Osteoblast (primary cell): ENCODE measurements around the gene CENPU. TPM values are rescaled to one million over a fixed set of nuclear protein-coding genes. Genes with fewer than 3 reads are reported as not detected.

Experiments used
- DNase-seq: peaks from one replicate; pipeline ENCODE4 v3.0.0; 2011; ENCODE audit warnings: low spot score, mixed read lengths; ENCODE audit not compliant: insufficient read length; ENCODE audit errors: missing footprints
- H2AFZ ChIP-seq: 2 replicates; pipeline ENCODE4 v1.6.0; 2011; ENCODE audit warnings: mild to moderate bottlenecking, low read length
- H3K27ac ChIP-seq: 2 replicates; pipeline ENCODE4 v1.5.1; 2011; ENCODE audit warnings: mild to moderate bottlenecking, low read depth, low read length, moderate library complexity
- H3K27me3 ChIP-seq: 2 replicates; pipeline ENCODE4 v1.6.0; 2012; ENCODE audit warnings: mild to moderate bottlenecking, control low read depth, inconsistent platforms, low read length, moderate library complexity; ENCODE audit not compliant: insufficient read depth
- H3K36me3 ChIP-seq: 2 replicates; pipeline ENCODE4 v1.5.1; 2011; ENCODE audit warnings: mild to moderate bottlenecking, low read length, control low read depth, moderate library complexity; ENCODE audit not compliant: insufficient read depth
- H3K4me1 ChIP-seq: 2 replicates; pipeline ENCODE4 v1.5.1; 2011; ENCODE audit warnings: mild to moderate bottlenecking, low read length, control low read depth, moderate library complexity; ENCODE audit not compliant: insufficient read depth
- H3K4me2 ChIP-seq: 2 replicates; pipeline ENCODE4 v1.6.0; 2011; ENCODE audit warnings: mild to moderate bottlenecking, low read length; ENCODE audit not compliant: insufficient read depth
- H3K4me3 ChIP-seq: fragments of 200-600 bp; sonication (generic); 3 replicates; pipeline ENCODE4 v1.5.1; 2012; ENCODE audit warnings: mild to moderate bottlenecking, low read length, inconsistent platforms; ENCODE audit not compliant: insufficient read depth
- H3K79me2 ChIP-seq: 2 replicates; pipeline ENCODE4 v1.6.0; 2012; ENCODE audit warnings: mild to moderate bottlenecking, low read length, control low read depth, inconsistent platforms; ENCODE audit not compliant: insufficient read depth
- H3K9me3 ChIP-seq: 2 replicates; pipeline ENCODE4 v1.5.1; 2011; ENCODE audit warnings: low read depth, low read length, control low read depth
- H4K20me1 ChIP-seq: 2 replicates; pipeline ENCODE4 v1.6.0; 2012; ENCODE audit warnings: mild to moderate bottlenecking, low read length, control low read depth; ENCODE audit not compliant: insufficient read depth
- total RNA-seq: library from RNA; depleted of rRNA; stranded (reverse); fragments of >200 nt; gene quantifications from 2 replicates; pipeline ENCODE4 v1.2.3, GENCODE V29; 2012
- TF ChIP-seq, protein P1 (sequence below): IDR thresholded peaks from 2 replicates; pipeline ENCODE4 v1.5.1; 2011; ENCODE audit warnings: mild to moderate bottlenecking, low read depth, low read length, moderate library complexity; ENCODE audit errors: extremely low read depth

The CENPU gene
- total RNA-seq, 1 donor = 5.1 TPM

DNA sequence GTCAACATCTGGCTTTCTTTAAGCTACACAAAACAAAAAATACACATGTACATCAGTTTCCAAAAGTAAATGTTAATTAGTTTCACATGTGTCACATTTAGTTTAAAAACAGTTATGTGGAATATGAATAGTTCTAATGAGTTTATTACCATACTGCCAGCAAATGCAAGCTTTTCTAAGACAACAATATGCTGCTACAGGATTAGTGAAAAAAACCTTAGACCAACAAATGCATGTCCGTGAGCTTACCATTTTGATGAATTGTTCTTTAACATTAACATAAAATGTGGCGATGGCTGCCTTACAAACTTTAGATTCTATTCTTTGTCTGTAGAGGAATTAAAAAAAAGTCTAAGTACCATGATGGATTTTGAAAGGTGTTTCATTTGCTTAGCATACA, 31.8 kb downstream of the CENPU start:
- no peaks in the 10 kb centered on the region for H4K20me1 ChIP-seq
- H3K4me1 ChIP-seq = peaks cover 5% of the 10 kb centered on the region
- no peak for DNase-seq
- H3K4me3 ChIP-seq = no peak overlapping the region
- H3K27me3 ChIP-seq = no peaks in the 10 kb centered on the region
- TF ChIP-seq, protein P1, sequence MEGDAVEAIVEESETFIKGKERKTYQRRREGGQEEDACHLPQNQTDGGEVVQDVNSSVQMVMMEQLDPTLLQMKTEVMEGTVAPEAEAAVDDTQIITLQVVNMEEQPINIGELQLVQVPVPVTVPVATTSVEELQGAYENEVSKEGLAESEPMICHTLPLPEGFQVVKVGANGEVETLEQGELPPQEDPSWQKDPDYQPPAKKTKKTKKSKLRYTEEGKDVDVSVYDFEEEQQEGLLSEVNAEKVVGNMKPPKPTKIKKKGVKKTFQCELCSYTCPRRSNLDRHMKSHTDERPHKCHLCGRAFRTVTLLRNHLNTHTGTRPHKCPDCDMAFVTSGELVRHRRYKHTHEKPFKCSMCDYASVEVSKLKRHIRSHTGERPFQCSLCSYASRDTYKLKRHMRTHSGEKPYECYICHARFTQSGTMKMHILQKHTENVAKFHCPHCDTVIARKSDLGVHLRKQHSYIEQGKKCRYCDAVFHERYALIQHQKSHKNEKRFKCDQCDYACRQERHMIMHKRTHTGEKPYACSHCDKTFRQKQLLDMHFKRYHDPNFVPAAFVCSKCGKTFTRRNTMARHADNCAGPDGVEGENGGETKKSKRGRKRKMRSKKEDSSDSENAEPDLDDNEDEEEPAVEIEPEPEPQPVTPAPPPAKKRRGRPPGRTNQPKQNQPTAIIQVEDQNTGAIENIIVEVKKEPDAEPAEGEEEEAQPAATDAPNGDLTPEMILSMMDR = no peak
- no peaks in the 10 kb centered on the region for H3K79me2 ChIP-seq
- H3K36me3 ChIP-seq = peaks cover 8% of the 10 kb centered on the region
- no peaks in the 10 kb centered on the region for H3K9me3 ChIP-seq
- no peak overlapping the region for H3K27ac ChIP-seq
- no peak overlapping the region for H3K4me2 ChIP-seq
- no peak overlapping the region for H2AFZ ChIP-seq

DNA sequence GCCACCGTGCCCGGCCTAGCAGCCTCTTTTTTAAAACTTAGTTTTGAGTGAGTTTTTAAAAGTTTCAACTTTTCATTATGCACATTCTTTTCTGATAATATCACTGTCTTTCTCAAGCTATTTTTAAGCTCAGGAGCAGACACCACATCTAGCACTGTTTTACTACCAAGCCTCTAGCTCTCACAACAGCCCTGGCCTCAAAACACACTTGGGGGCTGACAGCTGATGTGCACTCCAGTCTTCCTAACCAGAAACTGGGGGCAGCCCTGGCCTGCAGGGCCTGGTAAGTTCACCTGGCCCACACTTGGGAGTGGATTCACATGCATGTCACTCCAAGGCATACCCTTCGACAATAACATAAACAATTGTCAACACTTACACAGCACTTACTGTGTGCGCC, 34.0 kb downstream of the CENPU start:
- Histone ChIP-seq H2AFZ (peak overlapping the region; percentile 66), H4K20me1 (no peaks in the 10 kb centered on the region), H3K4me2 (no peak overlapping the region), H3K4me1 (peaks cover 5% of the 10 kb centered on the region), H3K27ac (peak overlapping the region; percentile 4), H3K27me3 (no peaks in the 10 kb centered on the region), H3K79me2 (no peaks in the 10 kb centered on the region), H3K9me3 (no peaks in the 10 kb centered on the region), H3K36me3 (peaks cover 14% of the 10 kb centered on the region), H3K4me3 (no peak overlapping the region)
- TF ChIP-seq, protein P1 = no peak
- no peak for DNase-seq

- Histone ChIP-seq H3K4me3 (no peak overlapping the region), H3K27ac (no peak overlapping the region), H2AFZ (peak overlapping the region; percentile 37)
These were observed 35.9 kb downstream of the CENPU start for GRCh38 chr4:184697956-184698355.

GRCh38 chr4:184695178-184695896, 38.6 kb downstream of the CENPU start:
- H4K20me1 ChIP-seq = no peaks in the 10 kb centered on the region
- H3K4me2 ChIP-seq = no peak overlapping the region
- no peak for DNase-seq
- no peak overlapping the region for H2AFZ ChIP-seq
- no peaks in the 10 kb centered on the region for H3K9me3 ChIP-seq
- H3K27me3 ChIP-seq = no peaks in the 10 kb centered on the region
- no peak overlapping the region for H3K4me3 ChIP-seq
- H3K27ac ChIP-seq = no peak overlapping the region
- TF ChIP-seq, protein P1 = no peak
- peaks cover 4% of the 10 kb centered on the region for H3K4me1 ChIP-seq
- H3K36me3 ChIP-seq = peaks cover 18% of the 10 kb centered on the region
- H3K79me2 ChIP-seq = no peaks in the 10 kb centered on the region

More at GRCh38 chr4:184697956-184698355, 35.9 kb downstream of the CENPU start:
- TF ChIP-seq, protein P1 = no peak
- H4K20me1 ChIP-seq = no peaks in the 10 kb centered on the region
- no peaks in the 10 kb centered on the region for H3K27me3 ChIP-seq
- peaks cover 22% of the 10 kb centered on the region for H3K36me3 ChIP-seq
- no peaks in the 10 kb centered on the region for H3K9me3 ChIP-seq
- peaks cover 5% of the 10 kb centered on the region for H3K4me1 ChIP-seq
- no peak overlapping the region for H3K4me2 ChIP-seq
- DNase-seq = no peak
- H3K79me2 ChIP-seq = no peaks in the 10 kb centered on the region
